Measurements from ENCODE around the gene TOMT.

TOMT gene, protein sequence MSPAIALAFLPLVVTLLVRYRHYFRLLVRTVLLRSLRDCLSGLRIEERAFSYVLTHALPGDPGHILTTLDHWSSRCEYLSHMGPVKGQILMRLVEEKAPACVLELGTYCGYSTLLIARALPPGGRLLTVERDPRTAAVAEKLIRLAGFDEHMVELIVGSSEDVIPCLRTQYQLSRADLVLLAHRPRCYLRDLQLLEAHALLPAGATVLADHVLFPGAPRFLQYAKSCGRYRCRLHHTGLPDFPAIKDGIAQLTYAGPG

DNA sequence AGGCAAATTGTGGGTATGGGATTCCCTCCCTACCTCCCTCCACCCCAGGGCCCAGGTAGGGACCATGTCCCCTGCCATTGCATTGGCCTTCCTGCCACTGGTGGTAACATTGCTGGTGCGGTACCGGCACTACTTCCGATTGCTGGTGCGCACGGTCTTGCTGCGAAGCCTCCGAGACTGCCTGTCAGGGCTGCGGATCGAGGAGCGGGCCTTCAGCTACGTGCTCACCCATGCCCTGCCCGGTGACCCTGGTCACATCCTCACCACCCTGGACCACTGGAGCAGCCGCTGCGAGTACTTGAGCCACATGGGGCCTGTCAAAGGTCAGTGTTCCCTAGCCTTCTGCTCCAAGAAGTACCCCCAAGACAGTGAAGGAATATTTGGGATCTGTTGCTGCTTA, at the start of gene TOMT:
Gene TOMT (plus strand): TSS at position 37 of the 400 bp plus-strand sequence. CDS start 28 bp downstream, at position 65.
- DNase-seq = no peak

DNA sequence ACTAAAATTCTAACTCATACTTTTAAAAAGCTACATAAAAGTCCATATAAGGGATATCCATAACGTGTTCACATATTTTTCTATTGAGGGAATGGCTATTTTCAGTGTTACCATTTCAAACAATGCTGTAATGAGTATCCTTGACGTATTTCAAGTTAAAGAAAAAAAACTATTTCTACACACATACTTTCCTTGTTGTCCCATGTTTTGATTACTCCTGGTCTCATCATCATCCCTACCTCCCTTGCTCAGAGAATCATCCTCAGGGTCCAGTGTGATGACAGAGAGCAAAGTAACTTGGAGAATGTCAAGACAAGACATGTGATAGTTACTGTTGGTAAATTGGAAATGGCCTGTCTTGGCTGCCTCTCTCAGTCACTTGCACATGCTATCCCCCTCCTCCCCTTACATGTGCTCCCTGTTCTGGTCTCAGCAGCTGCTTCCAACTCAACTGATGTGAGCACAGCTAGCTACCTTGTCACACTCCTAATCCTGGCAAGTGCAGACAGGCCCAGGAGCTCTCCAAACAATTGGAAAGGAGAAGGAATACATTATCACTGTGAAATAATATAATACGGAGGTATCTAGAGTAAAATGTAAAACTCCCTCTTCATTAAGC, 47.2 kb upstream of the TOMT start:
- DNase-seq = peak; percentile 48

DNA sequence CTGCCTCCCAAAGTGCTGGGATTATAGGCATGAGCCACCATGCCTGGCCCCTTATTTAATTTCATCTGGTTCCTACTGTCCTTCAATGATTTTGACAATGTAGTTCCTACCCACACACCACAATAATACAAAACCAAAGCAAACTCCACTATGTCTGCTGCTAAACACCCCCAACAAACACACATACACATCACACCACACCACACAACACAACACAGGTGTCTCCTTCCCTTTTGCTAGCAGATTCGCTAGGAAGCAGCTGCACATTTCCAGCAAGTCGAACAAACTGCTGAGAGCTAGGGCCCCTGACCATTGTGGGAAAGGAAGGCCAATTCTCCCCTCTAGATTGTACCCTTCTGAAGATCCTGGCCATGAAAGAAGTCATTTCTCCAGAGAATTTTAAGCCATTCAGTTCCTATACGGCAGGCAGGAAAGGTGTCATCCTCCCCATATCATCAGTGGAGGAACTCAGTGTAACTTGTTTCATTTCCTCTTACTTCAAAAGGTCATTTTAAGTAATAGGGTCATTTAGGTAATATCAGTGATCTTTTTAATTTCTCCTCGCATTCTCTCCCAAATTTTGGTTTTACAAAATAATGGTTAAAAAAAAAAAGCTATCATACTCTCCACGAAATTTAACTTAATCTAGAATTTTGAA, 43.9 kb upstream of the TOMT start:
- DNase-seq = no peak

DNA sequence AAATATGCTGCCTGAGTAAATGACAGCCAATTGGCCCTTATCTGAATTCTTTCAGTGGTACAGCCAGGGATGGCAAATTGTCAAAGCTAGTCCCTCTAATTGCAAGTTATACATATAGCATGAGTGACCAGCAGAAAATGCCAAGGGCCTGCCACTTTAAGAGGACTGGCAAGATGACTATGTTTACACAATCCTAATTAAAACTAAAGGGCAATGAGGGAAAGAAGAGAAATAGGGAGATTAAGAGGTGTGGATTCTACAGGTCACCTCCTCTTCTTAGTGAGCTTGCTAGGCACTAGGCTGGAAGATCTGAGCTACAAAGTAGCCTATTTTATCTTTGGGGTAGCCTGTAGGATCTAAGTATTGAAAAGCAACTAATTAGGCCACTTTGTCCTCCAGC, 38.9 kb upstream of the TOMT start:
- no peak for DNase-seq

DNA sequence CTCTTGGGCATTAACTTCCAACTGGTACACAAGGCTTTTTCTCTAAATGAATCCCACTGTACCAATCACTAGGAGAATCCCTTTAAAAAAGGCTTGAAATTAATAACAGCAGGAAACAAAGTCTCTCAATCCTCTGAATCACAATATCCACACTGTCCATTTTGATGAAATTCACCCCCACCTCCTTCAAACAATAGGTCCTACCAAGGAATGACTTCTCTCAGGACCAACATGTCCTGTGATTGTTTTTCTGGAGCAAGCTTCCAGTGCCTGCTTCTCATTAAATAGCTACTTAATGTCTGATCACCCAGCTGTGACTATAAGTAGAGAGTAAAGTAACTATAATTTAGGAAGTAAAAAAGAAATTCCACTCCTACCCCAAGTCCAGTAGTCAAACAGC, 38.5 kb upstream of the TOMT start:
- DNase-seq = no peak

DNA sequence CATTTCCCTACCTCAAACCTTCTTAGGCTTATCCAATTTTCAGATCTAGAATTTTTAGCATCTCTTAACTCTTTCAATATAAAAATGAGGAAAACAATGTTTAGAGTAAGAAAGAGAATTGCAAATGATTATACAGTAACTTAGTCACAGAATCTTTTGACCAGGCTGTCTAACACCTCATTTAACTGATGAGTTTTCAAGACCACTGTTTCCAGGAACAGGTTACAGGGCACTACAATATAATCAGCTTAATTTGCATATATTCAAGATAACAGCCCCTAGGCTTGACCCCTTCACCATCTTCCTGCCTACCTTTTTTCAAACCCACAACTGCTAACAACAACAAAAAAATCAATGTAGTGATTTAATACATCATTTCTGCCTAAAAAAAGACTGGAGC, 38.0 kb upstream of the TOMT start:
- DNase-seq = no peak

DNA sequence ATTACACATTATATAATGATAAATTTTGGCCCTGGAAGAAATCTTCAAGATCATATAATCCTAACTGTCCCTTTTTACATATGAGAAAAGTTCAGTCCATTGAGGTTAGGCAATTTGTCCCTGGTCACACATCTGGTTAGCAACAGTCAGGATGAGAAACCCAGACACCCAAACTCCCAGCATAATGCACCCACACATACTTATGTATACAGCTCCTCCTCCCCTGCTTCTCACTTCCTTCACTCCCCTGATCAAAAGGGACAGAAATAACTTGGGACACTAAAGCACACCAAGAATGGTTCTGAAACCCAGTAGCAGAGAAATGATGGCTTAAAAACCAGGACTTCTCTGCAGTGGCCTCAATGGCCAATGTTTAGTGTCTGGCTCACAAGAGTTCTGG, 36.5 kb upstream of the TOMT start:
- DNase-seq = no peak

DNA sequence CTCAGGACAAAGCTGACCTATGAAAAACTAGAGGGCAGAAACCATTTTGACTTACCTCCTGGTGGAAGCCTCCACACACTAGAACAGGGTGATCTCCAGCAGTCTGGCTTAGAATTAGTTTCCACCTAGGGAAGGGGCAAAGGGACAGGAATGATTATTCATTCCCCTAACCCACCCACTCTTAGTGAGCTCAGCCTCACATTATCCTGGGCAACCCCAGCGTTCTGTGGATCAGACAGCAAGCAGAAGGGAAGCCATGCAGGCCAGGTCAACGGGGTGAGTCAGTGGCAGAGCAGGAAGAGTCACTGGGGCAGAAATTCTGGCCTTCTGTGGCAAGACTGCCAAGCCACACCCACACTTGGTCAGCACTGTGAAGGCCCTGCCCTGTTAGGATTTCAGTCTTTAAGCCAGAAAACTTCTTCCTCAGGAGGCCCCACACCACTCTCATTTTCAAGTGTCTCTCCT, 35.9 kb upstream of the TOMT start:
- no peak for DNase-seq

DNA sequence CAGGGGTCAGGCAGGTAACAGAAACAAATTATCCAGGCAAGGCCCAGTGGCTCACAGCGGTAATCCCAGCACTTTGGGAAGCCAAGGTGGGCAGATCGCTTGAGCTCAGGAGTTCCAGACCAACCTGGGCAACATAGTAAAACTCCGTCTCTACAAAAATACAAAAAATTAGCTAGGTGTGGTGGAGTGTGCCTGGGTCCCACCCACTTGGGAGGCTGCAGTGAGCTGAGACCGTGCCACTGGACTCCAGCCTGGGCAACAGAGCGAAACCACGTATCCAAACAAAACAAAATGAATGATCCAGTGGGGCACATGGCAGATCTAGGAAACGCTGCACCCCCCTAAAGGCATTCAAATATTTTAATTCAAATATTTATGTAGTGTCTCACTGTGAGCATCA, 35.2 kb upstream of the TOMT start:
- DNase-seq = no peak

DNA sequence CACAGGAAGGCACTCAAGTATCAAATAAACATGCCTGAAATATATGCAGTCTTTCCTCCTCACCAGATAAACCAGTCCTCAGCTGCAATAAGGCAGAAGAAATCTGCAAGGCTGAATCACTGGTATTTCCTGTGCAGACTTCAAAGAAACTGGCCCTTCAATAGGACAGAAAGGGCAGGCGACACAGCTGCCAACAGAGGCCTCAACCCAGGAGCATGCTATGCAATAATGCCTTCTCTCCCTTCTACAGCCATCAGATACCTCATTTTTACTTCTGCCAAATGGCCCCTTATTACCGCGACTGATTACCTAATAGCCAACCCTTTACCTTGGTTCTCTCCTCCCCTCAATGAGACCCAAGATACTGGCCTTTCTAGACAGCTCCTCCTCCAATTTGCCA, 33.4 kb upstream of the TOMT start:
- no peak for DNase-seq

DNA sequence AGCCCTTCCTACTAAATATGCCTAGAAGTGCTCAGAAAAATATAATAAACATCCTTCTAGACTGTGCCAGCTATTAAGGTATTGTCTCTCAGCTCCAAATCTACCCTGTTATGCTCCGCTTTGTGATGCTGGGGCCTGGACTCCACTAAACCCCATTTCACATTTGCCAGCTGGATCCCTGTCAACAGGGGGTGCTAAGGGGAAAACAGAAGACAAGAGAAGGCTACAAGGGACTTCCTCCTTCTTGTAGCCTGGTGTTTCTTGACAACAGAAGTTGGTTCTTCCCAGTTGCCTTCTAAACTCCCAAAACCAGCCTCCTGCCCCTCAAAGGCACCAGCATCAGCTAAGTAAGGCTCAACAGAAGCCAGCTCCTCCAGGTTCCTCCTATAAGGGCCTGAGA, 30.6 kb upstream of the TOMT start:
- DNase-seq = no peak

DNA sequence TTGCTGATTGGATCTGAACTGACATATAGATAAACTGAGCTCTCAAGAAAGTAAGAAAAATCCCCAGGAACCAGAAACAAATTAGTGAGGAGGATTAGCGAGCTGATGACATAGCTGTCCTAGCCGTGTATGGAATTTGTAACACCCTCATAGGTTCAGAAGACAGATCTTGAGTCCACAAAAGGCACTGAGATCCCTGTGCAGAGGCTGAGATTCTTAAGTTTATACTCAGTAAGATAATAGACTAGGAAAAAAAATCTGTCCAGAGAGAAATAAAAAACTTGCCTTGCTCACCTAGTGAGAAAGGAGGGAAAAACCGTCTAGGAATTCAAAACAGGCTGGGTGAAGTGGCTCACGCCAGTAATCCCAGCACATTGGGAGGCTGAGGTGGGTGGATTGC, 30.0 kb upstream of the TOMT start:
- no peak for DNase-seq

DNA sequence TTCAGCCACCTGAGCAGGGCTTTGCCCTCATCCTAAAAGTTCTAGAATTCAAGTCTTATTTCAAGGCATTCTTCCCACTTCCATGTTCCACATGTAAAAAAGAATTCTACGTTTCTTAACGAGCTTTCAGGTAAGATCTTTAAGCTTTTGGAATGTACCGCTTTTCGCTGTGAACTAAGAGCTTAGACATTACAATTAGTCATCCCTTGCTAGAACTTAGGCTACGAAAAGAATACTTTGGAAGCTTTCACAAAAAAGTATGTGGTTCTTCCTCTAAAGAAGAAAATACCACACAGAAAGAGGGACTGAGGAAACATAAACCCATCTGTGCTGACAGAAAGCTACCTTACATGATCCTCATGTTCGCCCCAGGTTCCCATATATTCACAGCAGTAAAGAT, 27.2 kb upstream of the TOMT start:
- DNase-seq = no peak

DNA sequence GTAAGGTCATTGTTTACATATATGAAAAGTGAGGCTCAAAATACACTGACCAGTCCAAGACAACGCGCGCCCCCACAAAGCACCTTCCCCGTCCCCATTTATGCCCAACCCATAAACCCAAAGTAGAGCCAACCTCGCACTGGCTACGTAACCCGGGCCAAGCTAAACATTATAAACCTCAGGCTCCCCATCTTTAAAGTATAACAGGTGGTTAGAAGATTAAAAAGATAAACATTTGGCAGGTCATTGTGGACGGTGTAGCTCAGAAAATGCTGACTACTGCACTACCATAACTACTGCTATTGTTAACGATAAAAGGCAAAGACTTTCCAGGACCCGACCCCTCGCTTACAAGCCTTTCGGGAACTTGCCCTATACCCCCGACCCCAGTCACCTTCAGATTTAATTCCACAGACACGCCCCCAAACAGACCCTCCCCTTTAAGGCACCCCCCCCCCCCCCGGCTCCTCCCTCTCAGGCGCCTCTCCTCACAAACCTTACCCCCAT, 25.9 kb upstream of the TOMT start:
- DNase-seq = no peak

DNA sequence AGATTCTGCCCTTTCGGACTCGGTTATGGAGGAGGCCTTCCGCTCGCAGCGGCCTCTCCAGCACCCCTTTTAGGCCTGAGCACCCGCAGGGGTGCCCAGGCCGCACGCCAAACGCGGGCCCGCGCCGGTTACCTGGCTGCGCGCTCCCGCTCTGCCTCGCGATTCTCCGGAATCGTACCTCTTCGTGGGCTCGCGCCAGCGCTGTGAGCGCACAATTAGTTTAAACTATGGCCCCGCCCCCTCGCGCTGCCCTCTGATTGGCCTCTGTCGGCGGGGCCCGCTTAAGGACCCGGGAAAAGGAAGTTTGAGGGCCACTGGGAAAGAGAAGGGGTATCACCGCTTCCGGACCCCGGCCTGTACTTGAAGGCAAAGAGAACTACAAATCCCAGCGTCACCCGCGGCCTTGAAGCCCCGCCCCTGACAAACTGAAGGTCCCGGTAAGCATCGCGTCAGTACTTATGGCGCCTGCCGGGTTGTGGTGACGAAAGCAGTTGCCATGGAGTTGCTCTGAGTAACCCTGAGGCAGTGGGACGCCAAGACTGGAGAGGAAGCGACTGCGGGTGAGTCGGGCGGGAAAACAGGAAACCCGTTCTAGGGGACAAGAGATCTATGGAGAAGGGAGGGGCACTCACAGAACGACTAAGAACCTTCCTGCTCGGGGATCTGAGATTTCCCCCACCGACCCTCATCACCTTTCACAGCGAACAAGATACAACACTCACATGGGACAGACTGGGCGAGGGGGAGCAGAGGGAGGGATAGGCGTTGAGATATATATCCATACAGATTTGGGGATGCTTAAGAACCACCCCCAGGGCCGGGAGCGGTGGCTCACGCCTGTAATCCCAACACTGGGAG, 25.2 kb upstream of the TOMT start, which contains the start of the genes LRRC51 and NUMA1:
Gene LRRC51 (plus strand): TSS at position 525 of the 858 bp plus-strand sequence. CDS start 8,234 bp downstream, outside the sequence.
Gene NUMA1 (minus strand): TSS at position 217 of the 858 bp plus-strand sequence. CDS start 44,599 bp downstream, outside the sequence.
- DNase-seq = peak; percentile 99

DNA sequence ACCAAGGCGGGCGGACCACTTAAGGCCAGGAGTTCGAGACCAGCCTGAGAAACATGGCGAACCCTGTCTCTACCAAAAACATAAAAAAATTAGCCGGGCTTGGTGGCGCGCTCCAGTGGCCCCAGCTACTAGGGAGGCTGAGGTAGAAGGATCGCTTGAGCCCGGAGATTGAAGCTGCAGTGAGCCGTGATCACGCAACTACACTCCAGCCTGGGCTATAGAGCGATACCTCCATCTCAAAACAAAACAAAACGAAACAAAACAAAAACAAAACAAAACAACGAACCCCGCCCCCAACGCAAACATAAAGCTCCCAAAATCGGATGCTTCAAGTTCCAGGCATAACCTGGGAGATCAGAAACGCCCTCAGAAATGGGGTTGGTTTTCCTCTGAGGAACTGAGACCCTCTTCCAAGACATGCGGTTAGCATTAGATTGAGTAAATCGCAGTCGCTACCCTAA, 24.5 kb upstream of the TOMT start:
- no peak for DNase-seq

DNA sequence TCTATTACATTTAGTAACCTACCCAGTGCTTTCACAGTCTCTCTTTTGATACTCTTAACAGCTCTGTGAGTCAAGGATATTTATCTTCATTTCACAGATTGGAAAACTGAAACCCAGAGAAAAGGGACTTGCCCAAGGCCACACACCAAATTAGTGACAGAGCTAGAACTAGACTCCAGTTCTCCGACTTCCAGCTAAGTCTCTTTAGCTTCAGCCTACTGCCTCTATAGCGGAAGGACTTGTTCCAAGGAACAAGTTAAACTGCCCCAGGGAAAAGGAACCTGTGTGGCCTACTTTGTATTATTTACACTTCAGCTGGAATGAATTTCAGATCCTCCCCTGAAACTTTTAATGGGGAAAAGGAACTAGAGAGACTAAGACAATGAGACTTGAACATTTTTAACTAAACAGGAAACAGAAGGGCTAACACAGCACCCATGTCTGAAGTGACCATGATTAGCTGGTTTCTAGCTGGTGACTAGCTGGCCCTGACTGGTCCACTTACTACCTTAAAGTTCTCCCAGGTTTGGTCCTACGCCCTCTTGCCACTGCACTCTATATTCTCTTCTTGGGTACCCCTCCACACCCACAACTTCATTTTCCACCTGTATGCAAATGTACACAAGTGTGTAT, 23.8 kb upstream of the TOMT start:
- no peak for DNase-seq

DNA sequence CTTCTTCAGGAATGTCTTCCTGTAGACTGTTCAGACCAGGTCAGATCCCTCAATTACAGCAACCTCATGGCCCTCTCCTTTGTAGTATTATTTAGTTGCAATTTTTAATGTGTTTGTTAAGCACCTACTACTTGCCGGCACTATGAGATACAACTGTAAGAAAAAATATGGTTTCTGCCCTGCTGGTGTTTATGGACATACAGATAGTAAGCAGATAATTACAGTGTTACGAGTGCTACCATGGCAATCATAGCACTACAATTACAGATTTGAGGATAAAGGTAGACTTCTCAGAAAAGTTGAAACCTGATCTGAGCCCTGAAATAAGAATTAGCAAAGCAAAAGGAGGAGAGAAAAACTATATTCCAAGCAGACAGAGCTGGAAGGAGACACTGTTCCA, 22.3 kb upstream of the TOMT start:
- DNase-seq = no peak

DNA sequence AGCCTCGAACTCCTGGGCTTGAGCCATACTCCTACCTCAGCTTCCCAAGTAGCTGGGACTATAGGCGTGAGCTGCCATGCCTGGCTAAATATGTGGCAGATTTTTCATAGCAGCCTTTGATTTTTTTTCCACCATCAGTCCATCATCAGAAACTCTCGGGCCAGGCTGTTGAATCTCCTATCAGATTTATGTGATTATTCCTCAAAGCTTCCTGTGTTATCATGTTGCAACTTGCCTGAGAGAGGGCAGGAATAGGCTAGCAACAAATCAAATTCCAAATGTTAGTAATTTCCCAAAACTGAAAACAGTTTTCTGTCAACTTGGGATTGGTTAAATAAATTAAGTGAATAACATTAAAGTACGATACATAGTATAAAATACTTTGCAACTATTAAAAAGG, 21.6 kb upstream of the TOMT start:
- peak; percentile 26 for DNase-seq

DNA sequence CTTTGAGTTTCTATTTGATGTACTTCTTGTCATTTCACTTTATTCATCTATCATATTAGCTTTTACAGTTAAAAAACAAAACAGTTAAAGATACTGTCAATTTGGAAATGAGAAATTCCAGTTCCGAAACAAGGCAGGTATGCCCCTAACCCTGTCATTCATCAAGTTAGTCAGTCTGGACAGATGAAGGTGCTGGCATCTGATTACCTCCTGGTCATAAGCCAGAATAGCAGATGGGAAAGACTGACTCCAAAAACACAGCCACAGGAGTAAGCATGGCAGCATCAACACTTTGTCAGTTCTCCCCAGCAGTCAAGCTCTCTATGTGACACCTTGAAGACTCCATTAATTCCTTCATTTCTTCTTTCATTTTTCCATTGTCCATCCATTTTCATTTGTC, 20.8 kb upstream of the TOMT start:
- DNase-seq = peak; percentile 73

DNA sequence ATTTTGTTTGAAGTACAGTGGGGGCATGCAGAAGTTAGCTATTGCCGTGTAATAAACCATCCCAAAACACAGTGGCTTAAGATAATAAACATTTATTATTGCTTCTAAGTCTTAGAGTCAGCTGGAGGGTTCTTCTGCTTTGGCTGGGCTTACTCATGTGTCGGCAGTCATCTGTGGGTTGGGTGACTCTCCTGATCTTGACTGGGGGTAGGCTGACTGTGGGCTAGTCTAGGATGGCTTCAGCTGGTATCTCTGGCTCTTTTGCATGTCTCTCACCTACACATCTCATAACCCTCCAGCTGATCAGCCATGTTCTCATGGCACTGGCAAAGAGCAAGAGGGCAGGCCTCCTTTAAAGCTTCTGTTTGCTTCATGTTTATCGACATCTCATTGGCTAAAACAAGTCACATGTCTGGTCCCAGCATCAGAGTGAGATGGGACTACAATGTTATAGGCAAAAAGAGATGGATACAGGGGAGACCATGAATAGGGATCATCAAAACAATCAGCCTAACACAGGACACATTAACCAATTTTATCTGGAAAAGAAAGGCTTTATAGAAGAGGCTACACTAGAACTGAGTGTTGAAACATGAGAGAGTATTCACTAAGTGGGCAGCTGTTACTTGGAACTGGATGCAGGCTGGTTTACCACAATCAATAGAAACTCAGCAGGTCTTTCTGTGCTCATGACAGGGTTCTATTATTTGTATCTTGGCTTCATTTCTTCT, 19.9 kb upstream of the TOMT start:
- peak; percentile 9 for DNase-seq

Measured in NCI-H2171 (cell line).